HL-60 (cell line): ENCODE results near the gene OTOA.
"Not testable (repeated sequence)": the region's sequence is repeated elsewhere in the genome, so short reads cannot be mapped to it uniquely, and the experiment has no call there.

Source experiments
- CTCF ChIP-seq: IDR thresholded peaks from one replicate; pipeline ENCODE4 v1.5.1; 2011; ENCODE audit warnings: low read length, control low read depth, inconsistent platforms; ENCODE audit not compliant: insufficient read depth
- GABPA ChIP-seq: IDR thresholded peaks from 2 replicates; pipeline ENCODE4 v1.6.1; 2012; ENCODE audit warnings: low read depth
- POLR2AphosphoS5 ChIP-seq: IDR thresholded peaks from 2 replicates; pipeline ENCODE4 v1.6.1; 2012; ENCODE audit warnings: low read depth
- REST ChIP-seq: IDR thresholded peaks from 2 replicates; pipeline ENCODE4 v1.6.1; 2012; ENCODE audit warnings: low read depth; ENCODE audit not compliant: insufficient replicate concordance
- SPI1 ChIP-seq: IDR thresholded peaks from 2 replicates; pipeline ENCODE4 v1.6.1; 2012; ENCODE audit warnings: low read depth, mild to moderate bottlenecking, borderline replicate concordance

- TF ChIP-seq CTCF, POLR2AphosphoS5, REST, SPI1, GABPA: not testable (repeated sequence)
Measured at GRCh38 chr16:21635694-21636093, 28.1 kb upstream of the OTOA start.
